Measurements from ENCODE around the gene NUMB.
"Not testable (repeated sequence)": the region's sequence is repeated elsewhere in the genome, so short reads cannot be mapped to it uniquely, and the experiment has no call there.

NUMB gene

GRCh38 chr14:73422515-73422914 is 35.8 kb downstream of the NUMB start:
- DNase-seq (ENCODE audit: low read depth): no peak

GRCh38 chr14:73418227-73418626 is 40.1 kb downstream of the NUMB start:
- no peak for DNase-seq (ENCODE audit: low read depth)

GRCh38 chr14:73406248-73406647 is 52.1 kb downstream of the NUMB start:
- DNase-seq (ENCODE audit: low read depth): not testable (repeated sequence)

- no peak for DNase-seq (ENCODE audit: low read depth)
These were observed 55.1 kb downstream of the NUMB start for GRCh38 chr14:73403181-73403752.

GRCh38 chr14:73402579-73402978 is 55.8 kb downstream of the NUMB start:
- no peak for DNase-seq (ENCODE audit: low read depth)

GRCh38 chr14:73397810-73398209 is 60.5 kb downstream of the NUMB start:
- DNase-seq (ENCODE audit: low read depth): no peak

GRCh38 chr14:73394317-73394716 is 64.0 kb downstream of the NUMB start:
- DNase-seq (ENCODE audit: low read depth): no peak

- DNase-seq (ENCODE audit: low read depth): no peak
These were observed 65.0 kb downstream of the NUMB start for GRCh38 chr14:73393375-73393774.

GRCh38 chr14:73392329-73393257 is 65.8 kb downstream of the NUMB start:
- no peak for DNase-seq (ENCODE audit: low read depth)

- not testable (repeated sequence) for DNase-seq (ENCODE audit: low read depth)
These were observed 70.5 kb downstream of the NUMB start for GRCh38 chr14:73387860-73388259.

GRCh38 chr14:73386342-73386741 is 72.0 kb downstream of the NUMB start:
- DNase-seq (ENCODE audit: low read depth): no peak

- DNase-seq (ENCODE audit: low read depth): not testable (repeated sequence)
These were observed 73.3 kb downstream of the NUMB start for GRCh38 chr14:73385021-73385420.

GRCh38 chr14:73383356-73383755 is 75.0 kb downstream of the NUMB start:
- DNase-seq (ENCODE audit: low read depth): no peak

GRCh38 chr14:73381380-73382013 is 76.8 kb downstream of the NUMB start:
- no peak for DNase-seq (ENCODE audit: low read depth)

GRCh38 chr14:73376585-73376984 is 81.8 kb downstream of the NUMB start:
- DNase-seq (ENCODE audit: low read depth): no peak

GRCh38 chr14:73375861-73376260 is 82.5 kb downstream of the NUMB start:
- no peak for DNase-seq (ENCODE audit: low read depth)

- no peak for DNase-seq (ENCODE audit: low read depth)
These were observed 84.1 kb downstream of the NUMB start for GRCh38 chr14:73374218-73374617.

- DNase-seq (ENCODE audit: low read depth): no peak
These were observed 85.8 kb downstream of the NUMB start for GRCh38 chr14:73372529-73372928.

- no peak for DNase-seq (ENCODE audit: low read depth)
These were observed 87.8 kb downstream of the NUMB start for GRCh38 chr14:73370561-73370960.

- DNase-seq (ENCODE audit: low read depth): no peak
These were observed 88.9 kb downstream of the NUMB start for GRCh38 chr14:73369428-73369827.

GRCh38 chr14:73368616-73369015 is 89.7 kb downstream of the NUMB start:
- no peak for DNase-seq (ENCODE audit: low read depth)

GRCh38 chr14:73365727-73366126 is 92.6 kb downstream of the NUMB start:
- no peak for DNase-seq (ENCODE audit: low read depth)

GRCh38 chr14:73364559-73364958 is 93.8 kb downstream of the NUMB start:
- DNase-seq (ENCODE audit: low read depth): no peak

Data from fibroblast of the conjunctiva (primary cell).